GM21423 (cell line): ENCODE results near the gene C4B.
"Not testable (repeated sequence)": the region's sequence is repeated elsewhere in the genome, so short reads cannot be mapped to it uniquely, and the experiment has no call there.

Experiments
- ATAC-seq: cut with Tn5 transposase; IDR thresholded peaks from one replicate; pipeline ENCODE4 v1.9.1; 2021; ENCODE audit warnings: mild to moderate bottlenecking, moderate library complexity; ENCODE audit not compliant: unreplicated experiment

Gene C4B

GRCh38 chr6:32035283-32036013, 20.9 kb downstream of the C4B start:
- ATAC-seq: not testable (repeated sequence)

- not testable (repeated sequence) for ATAC-seq
These were observed 22.5 kb downstream of the C4B start for GRCh38 chr6:32037136-32037535.

GRCh38 chr6:32037598-32038524, 23.3 kb downstream of the C4B start, which contains the start of gene CYP21A2:
TSS of gene CYP21A2 (plus strand) at chr6:32038415. CDS start at chr6:32038423, 8 bp downstream.
- ATAC-seq: not testable (repeated sequence)

- ATAC-seq: not testable (repeated sequence)
These were observed 24.3 kb downstream of the C4B start for GRCh38 chr6:32038878-32039277.

- ATAC-seq: not testable (repeated sequence)
These were observed 25.0 kb downstream of the C4B start for GRCh38 chr6:32039321-32040274.

GRCh38 chr6:32040299-32041049, 25.9 kb downstream of the C4B start:
- ATAC-seq: not testable (repeated sequence)

- not testable (repeated sequence) for ATAC-seq
These were observed 26.4 kb downstream of the C4B start for GRCh38 chr6:32041050-32041321.

- not testable (repeated sequence) for ATAC-seq
These were observed 26.8 kb downstream of the C4B start for GRCh38 chr6:32041385-32041784.

GRCh38 chr6:32042276-32042675, 27.7 kb downstream of the C4B start:
- not testable (repeated sequence) for ATAC-seq

- not testable (repeated sequence) for ATAC-seq
These were observed 29.2 kb downstream of the C4B start for GRCh38 chr6:32043589-32044380.

GRCh38 chr6:32044916-32045315, 30.3 kb downstream of the C4B start:
- ATAC-seq: not testable (repeated sequence)

GRCh38 chr6:32045811-32046449, 31.3 kb downstream of the C4B start:
- ATAC-seq: no peak

- no peak for ATAC-seq
These were observed 32.0 kb downstream of the C4B start for GRCh38 chr6:32046450-32047083.

- ATAC-seq: no peak
These were observed 32.5 kb downstream of the C4B start for GRCh38 chr6:32047084-32047478.

- no peak for ATAC-seq
These were observed 32.9 kb downstream of the C4B start for GRCh38 chr6:32047539-32047854.

GRCh38 chr6:32047855-32048766, 33.5 kb downstream of the C4B start:
- no peak for ATAC-seq

GRCh38 chr6:32049149-32049548, 34.6 kb downstream of the C4B start:
- ATAC-seq: not testable (repeated sequence)
